Measurements from ENCODE around the gene TPRX1.

Gene TPRX1

GRCh38 chr19:47756627-47756929 lies 47.8 kb downstream of the TPRX1 start:
- no peak for DNase-seq (ENCODE audit: low spot score)

DNA sequence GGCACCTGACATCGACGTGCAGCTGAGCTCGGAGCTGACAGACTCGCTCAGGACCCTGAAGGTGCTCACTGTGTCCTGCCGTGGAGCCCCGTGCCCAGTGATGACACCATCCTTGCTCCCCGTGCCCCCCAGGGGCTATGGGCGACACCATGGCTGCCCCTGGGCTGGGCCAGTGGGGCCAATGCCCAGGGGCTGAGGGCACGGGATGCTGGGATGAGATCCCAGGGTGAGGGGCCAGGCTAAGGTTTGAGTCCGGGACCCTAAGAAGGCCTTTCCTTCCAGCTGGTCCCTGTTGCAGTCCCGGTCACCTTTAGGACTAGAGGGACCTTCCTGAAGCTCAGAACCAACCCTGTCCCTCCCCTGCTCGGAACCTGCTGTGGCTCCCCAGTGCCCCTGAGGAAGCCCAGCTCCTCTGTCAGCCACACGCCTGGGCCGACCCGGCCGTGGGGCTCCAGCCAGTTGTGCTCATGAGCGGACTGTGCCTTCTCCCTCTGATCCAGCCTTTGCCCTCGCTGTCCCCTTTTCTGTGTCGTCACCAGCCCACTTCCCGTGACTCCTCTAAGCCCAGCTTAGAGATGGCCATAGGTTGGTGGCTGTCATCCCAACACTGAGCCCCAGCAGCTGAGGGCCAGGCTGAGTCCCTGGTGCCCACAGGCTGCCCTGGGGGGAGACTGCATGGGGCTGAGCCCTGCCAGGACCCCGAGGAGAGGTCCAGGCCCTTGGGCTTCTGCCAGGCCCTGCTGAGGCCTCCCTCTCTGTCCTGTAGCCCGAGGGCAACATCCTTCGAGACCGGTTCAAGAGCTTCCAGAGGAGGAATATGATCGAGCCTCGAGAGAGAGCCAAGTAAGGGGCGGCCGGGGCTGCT lies 48.4 kb downstream of the TPRX1 start:
- no peak for TF ChIP-seq CTCF (IDR thresholded peaks at IDR 0.05; ENCODE audit: extremely low read depth, missing control alignments)

More at GRCh38 chr19:47756627-47756929, 47.8 kb downstream of the TPRX1 start:
- TF ChIP-seq CTCF (IDR thresholded peaks at IDR 0.05; ENCODE audit: extremely low read depth, missing control alignments), result no peak

DNA sequence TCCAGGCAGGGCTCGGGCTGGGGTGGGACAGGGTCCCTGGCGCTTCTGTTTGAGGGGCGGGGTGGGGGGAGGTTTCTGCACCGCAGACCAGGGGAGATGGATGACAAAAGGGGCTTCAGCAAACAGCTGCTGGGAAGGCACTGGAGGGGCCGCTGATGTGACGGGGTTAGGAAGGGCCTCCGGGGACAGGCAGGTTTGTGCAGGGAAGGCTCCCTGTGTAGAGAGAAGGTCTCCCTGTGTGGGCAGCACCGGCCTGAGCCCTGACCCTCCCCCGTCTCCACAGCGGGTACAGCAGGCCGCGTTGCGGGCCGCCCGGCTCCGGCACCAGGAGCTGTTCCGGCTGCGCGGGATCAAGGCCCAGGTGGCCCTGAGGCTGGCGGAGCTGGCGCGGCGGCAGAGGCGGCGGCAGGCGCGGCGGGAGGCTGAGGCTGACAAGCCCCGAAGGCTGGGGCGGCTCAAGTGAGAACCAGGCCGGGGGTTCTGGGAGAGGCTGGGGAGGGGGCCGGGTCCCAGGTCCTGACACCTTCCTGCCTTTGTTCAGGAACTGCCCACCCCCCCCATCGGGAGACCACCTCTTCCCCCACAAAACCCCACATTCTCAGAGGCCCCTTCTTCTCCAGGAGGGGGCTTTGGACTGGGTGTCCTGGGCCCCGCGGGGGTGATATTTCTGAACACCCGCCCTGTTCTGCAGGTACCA lies 49.1 kb downstream of the TPRX1 start:
- TF ChIP-seq CTCF (IDR thresholded peaks at IDR 0.05; ENCODE audit: extremely low read depth, missing control alignments), result no peak
- DNase-seq (ENCODE audit: low spot score), result no peak

More for the DNA sequence above, 48.4 kb downstream of the TPRX1 start:
- no peak for DNase-seq (ENCODE audit: low spot score)

DNA sequence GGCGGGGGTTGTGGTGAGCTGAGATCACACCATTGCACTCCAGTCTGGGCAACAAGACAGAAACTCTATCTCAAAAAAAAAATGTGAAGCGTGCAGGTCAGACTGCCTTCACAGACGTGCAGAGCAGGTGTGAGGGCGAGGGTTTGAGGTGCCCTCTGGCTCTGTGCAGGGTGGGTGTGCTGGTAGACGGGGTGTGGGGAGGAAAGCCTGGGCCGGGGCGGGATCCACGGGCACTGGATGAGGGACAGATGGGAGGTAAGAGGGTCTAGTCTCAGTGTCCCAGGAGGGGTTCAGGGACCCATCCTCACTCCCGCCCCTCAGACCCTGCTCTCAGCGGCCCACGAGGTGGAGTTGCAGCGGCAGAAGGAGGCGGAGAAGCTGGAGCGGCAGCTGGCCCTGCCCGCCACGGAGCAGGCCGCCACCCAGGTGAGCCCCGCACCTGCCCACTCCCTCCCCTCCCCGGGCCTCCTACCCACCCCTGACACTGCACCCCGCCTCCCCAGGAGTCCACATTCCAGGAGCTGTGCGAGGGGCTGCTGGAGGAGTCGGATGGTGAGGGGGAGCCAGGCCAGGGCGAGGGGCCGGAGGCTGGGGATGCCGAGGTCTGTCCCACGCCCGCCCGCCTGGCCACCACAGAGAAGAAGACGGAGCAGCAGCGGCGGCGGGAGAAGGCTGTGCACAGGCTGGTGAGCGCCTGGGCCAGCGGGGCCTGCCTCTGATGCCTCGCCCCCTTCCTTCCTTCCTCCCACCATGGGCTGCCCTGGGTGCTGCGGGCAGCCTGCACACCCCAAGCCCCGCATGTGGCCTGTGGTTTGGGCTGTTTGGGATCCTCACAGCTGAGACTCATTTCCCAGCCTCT lies 49.9 kb downstream of the TPRX1 start:
- DNase-seq (ENCODE audit: low spot score), result no peak
- TF ChIP-seq CTCF (IDR thresholded peaks at IDR 0.05; ENCODE audit: extremely low read depth, missing control alignments), result no peak

- no peak for DNase-seq (ENCODE audit: low spot score)
- TF ChIP-seq CTCF (IDR thresholded peaks at IDR 0.05; ENCODE audit: extremely low read depth, missing control alignments), result no peak
Measured at GRCh38 chr19:47752440-47753211, 51.7 kb downstream of the TPRX1 start.

Data from GM20000 (cell line).